ENCODE results near the gene BPIFB2. TPM values are rescaled to one million over a fixed set of nuclear protein-coding genes. Genes with fewer than 3 reads are reported as not detected.
A peak's percentile ranks its signal among the peaks of the same experiment; 100 is the strongest.

BPIFB2 gene
- total RNA-seq, 1 donor from 2014 or later = not detected

DNA sequence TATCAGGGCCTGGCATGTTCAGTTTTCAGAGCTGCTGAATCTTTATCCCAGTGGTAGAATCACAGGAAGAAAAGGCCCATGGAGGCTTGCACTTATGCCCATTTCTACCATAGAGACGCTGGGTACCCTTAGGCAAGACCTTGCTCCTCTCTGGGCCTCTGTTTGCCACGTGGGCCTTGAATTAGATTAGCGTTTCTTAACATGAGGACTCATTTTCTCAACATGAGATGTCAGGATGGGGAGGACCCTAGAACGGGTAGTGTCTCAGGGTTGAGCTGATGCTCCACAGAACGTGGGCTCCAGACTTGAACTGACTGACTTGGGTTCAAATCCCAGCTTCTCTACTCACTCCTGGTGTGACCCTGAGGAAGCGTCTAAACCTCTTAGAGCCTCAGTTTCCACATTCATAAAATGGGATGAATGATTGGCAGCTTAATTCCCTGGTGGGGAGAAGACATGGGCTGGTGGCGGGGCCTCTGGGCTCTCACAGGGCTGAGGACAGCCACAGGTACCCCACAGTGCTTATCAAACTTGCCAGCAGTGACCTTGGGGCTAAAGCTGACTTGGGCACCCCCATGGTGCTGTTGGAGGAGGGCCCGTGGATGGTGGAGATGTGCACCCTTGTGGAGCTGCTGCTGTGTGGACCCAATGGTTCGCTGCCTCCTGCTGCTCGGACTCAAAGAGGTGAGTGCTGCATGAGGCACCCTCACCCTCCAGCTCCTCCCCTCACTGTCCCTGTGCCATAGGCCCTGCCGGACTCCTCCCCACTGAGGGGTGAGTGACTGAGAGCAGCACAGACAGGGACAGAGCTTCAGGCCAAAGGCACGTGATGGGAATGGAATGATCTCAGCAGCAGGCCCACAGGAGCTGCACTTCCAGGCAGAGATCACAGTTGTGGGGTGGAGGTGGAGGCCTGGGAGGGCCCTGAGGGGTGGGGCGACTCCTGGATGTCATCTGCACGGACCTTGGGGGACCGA lies 31.5 kb upstream of the BPIFB2 start:
- peaks cover 10% of the 10 kb centered on the region for H3K4me1 Mint-ChIP-seq (ENCODE audit: unreplicated experiment)
- no peak for DNase-seq (ENCODE audit: low spot score)
- H3K4me3 Mint-ChIP-seq (ENCODE audit: unreplicated experiment) = peak overlapping the region; percentile 24
- H3K27me3 Mint-ChIP-seq (ENCODE audit: unreplicated experiment) = peaks cover 2% of the 10 kb centered on the region
- TF ChIP-seq, protein P1, sequence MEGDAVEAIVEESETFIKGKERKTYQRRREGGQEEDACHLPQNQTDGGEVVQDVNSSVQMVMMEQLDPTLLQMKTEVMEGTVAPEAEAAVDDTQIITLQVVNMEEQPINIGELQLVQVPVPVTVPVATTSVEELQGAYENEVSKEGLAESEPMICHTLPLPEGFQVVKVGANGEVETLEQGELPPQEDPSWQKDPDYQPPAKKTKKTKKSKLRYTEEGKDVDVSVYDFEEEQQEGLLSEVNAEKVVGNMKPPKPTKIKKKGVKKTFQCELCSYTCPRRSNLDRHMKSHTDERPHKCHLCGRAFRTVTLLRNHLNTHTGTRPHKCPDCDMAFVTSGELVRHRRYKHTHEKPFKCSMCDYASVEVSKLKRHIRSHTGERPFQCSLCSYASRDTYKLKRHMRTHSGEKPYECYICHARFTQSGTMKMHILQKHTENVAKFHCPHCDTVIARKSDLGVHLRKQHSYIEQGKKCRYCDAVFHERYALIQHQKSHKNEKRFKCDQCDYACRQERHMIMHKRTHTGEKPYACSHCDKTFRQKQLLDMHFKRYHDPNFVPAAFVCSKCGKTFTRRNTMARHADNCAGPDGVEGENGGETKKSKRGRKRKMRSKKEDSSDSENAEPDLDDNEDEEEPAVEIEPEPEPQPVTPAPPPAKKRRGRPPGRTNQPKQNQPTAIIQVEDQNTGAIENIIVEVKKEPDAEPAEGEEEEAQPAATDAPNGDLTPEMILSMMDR (IDR thresholded peaks at IDR 0.05; ENCODE audit: unreplicated experiment) = no peak
- H3K36me3 Mint-ChIP-seq (ENCODE audit: low read depth, unreplicated experiment) = peaks cover 6% of the 10 kb centered on the region
- no peaks in the 10 kb centered on the region for H3K9me3 Mint-ChIP-seq (ENCODE audit: unreplicated experiment)
- H3K27ac Mint-ChIP-seq (ENCODE audit: unreplicated experiment) = no peak overlapping the region

DNA sequence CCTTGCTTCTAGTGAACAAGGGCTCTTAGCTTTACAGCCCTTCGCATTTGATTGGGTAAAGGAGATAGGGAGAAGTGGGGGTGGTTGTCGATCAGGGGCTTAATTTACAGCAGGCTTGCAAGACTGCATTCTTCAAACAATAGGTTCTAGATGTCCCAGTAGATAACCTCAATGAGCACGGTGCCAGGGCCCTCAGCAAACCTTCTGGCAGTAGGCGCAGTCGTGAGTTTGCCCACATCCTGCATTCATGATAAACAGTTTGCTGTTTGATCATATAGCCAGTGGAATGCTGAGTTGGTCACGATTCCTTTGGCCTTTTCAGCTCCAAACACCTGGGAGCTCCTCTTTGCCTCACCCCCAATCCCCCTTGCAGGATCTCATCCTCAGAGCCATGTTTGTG lies 30.8 kb upstream of the BPIFB2 start:
- H3K9me3 Mint-ChIP-seq (ENCODE audit: unreplicated experiment) = no peaks in the 10 kb centered on the region
- peaks cover 6% of the 10 kb centered on the region for H3K36me3 Mint-ChIP-seq (ENCODE audit: low read depth, unreplicated experiment)
- TF ChIP-seq, protein P1 (IDR thresholded peaks at IDR 0.05; ENCODE audit: unreplicated experiment) = no peak
- no peak for DNase-seq (ENCODE audit: low spot score)
- H3K4me3 Mint-ChIP-seq (ENCODE audit: unreplicated experiment) = peak overlapping the region; percentile 24
- peaks cover 8% of the 10 kb centered on the region for H3K4me1 Mint-ChIP-seq (ENCODE audit: unreplicated experiment)
- H3K27ac Mint-ChIP-seq (ENCODE audit: unreplicated experiment) = no peak overlapping the region
- peaks cover 2% of the 10 kb centered on the region for H3K27me3 Mint-ChIP-seq (ENCODE audit: unreplicated experiment)

DNA sequence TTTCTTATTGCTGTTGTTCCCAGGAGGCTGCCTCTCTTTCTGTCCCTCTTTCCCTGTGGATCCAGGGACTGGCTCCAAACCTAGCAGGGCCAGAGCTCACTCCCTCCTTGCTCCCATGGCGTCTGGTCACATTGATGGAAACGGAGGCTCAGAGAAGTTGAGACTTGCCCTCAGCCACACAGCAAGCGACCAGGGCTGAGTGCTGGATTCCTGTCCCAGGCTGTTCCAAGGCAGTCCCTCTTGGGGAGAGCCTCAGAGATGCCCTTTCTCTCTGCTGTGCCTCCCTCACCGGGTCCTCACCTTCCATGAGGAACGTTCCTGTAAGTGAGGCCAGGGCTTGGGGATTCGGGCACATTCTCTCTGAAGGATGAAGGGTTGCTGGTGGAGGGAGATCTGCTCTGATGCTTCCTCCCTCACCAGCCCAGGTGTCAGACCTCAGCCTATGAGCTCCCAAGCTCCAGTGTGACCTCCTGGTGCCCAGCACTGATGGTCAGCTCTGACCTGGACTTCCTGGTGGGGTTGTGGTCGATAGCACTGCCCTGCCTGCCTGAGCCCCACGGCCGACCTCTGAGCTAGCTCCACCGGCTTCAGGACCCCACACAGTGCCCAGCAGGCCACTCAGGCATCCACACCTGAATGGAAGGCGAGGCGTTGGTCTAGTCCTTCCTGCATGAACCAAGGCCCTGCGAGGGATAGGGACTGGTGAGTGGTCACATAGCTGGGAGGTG lies 30.1 kb upstream of the BPIFB2 start:
- Mint-ChIP-seq H3K27me3 (ENCODE audit: unreplicated experiment) (peaks cover 2% of the 10 kb centered on the region), H3K27ac (ENCODE audit: unreplicated experiment) (no peak overlapping the region)
- TF ChIP-seq, protein P1 (IDR thresholded peaks at IDR 0.05; ENCODE audit: unreplicated experiment) = no peak

DNA sequence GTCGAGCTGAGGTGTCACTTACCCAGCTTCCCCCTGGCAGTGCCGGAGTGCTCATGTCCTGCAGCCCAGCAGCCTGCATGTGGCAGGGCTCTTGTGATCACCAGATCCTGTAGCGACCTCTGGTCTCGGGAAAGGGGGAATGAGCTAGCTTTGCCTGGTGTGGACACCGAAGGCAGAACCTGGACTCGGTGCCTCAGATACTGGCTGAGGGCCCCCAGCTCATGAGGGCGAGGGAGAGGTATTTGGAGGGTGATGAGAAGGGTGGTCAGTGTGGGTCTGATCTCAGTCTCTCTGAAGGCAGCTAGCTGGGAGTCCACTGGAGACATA lies 29.5 kb upstream of the BPIFB2 start:
- H3K4me1 Mint-ChIP-seq (ENCODE audit: unreplicated experiment) = peaks cover 8% of the 10 kb centered on the region
- H3K27me3 Mint-ChIP-seq (ENCODE audit: unreplicated experiment) = peaks cover 2% of the 10 kb centered on the region
- H3K4me3 Mint-ChIP-seq (ENCODE audit: unreplicated experiment) = no peak overlapping the region
- TF ChIP-seq, protein P1 (IDR thresholded peaks at IDR 0.05; ENCODE audit: unreplicated experiment) = no peak
- peaks cover 6% of the 10 kb centered on the region for H3K36me3 Mint-ChIP-seq (ENCODE audit: low read depth, unreplicated experiment)
- H3K9me3 Mint-ChIP-seq (ENCODE audit: unreplicated experiment) = no peaks in the 10 kb centered on the region
- DNase-seq (ENCODE audit: low spot score) = no peak
- no peak overlapping the region for H3K27ac Mint-ChIP-seq (ENCODE audit: unreplicated experiment)

More for the DNA sequence above, 30.1 kb upstream of the BPIFB2 start:
- Mint-ChIP-seq H3K4me3 (ENCODE audit: unreplicated experiment) (no peak overlapping the region), H3K4me1 (ENCODE audit: unreplicated experiment) (peaks cover 8% of the 10 kb centered on the region), H3K36me3 (ENCODE audit: low read depth, unreplicated experiment) (peaks cover 6% of the 10 kb centered on the region), H3K9me3 (ENCODE audit: unreplicated experiment) (no peaks in the 10 kb centered on the region)
- DNase-seq (ENCODE audit: low spot score) = no peak

Data from endothelial cell (in vitro differentiated cells).